NCI-H2029 (cell line): ENCODE data around the gene FRAS1.
"Not testable (repeated sequence)": the region's sequence is repeated elsewhere in the genome, so short reads cannot be mapped to it uniquely, and the experiment has no call there.

ENCODE experiments used
- DNase-seq: peaks from one replicate; lab custom pipeline; 2025; lab: John Stamatoyannopoulos, UW

Gene FRAS1

GRCh38 chr4:78165758-78166157 lies 108.6 kb downstream of the FRAS1 start:
- no peak for DNase-seq

GRCh38 chr4:78166622-78167021 lies 109.5 kb downstream of the FRAS1 start:
- no peak for DNase-seq

- DNase-seq, result no peak
These were observed 110.4 kb downstream of the FRAS1 start for GRCh38 chr4:78167510-78167909.

GRCh38 chr4:78168029-78168428 lies 110.9 kb downstream of the FRAS1 start:
- no peak for DNase-seq

GRCh38 chr4:78169728-78170127 lies 112.6 kb downstream of the FRAS1 start:
- no peak for DNase-seq

- no peak for DNase-seq
These were observed 114.4 kb downstream of the FRAS1 start for GRCh38 chr4:78171482-78171881.

GRCh38 chr4:78174891-78175290 lies 117.8 kb downstream of the FRAS1 start:
- no peak for DNase-seq

- no peak for DNase-seq
These were observed 122.1 kb downstream of the FRAS1 start for GRCh38 chr4:78179196-78179595.

GRCh38 chr4:78181681-78182234 lies 124.6 kb downstream of the FRAS1 start:
- not testable (repeated sequence) for DNase-seq

- no peak for DNase-seq
These were observed 127.5 kb downstream of the FRAS1 start for GRCh38 chr4:78184584-78184983.

GRCh38 chr4:78185117-78185516 lies 128.0 kb downstream of the FRAS1 start:
- DNase-seq, result no peak

- no peak for DNase-seq
These were observed 129.7 kb downstream of the FRAS1 start for GRCh38 chr4:78186597-78187543.

GRCh38 chr4:78190068-78190467 lies 132.9 kb downstream of the FRAS1 start:
- DNase-seq, result no peak

- DNase-seq, result no peak
These were observed 133.5 kb downstream of the FRAS1 start for GRCh38 chr4:78190595-78190994.

- no peak for DNase-seq
These were observed 140.8 kb downstream of the FRAS1 start for GRCh38 chr4:78197947-78198346.

GRCh38 chr4:78199984-78200383 lies 142.9 kb downstream of the FRAS1 start:
- DNase-seq, result no peak

- no peak for DNase-seq
These were observed 143.8 kb downstream of the FRAS1 start for GRCh38 chr4:78200949-78201348.

GRCh38 chr4:78204176-78204575 lies 147.1 kb downstream of the FRAS1 start:
- DNase-seq, result no peak

GRCh38 chr4:78205591-78205990 lies 148.5 kb downstream of the FRAS1 start:
- no peak for DNase-seq

GRCh38 chr4:78207541-78207940 lies 150.4 kb downstream of the FRAS1 start:
- DNase-seq, result no peak

- DNase-seq, result no peak
These were observed 150.8 kb downstream of the FRAS1 start for GRCh38 chr4:78207951-78208350.

GRCh38 chr4:78208896-78209295 lies 151.8 kb downstream of the FRAS1 start:
- not testable (repeated sequence) for DNase-seq

GRCh38 chr4:78210694-78211410 lies 153.7 kb downstream of the FRAS1 start:
- no peak for DNase-seq
